Keratinocyte (primary cell): ENCODE measurements around the gene TLE1.

Source experiments
- CTCF ChIP-seq, 3 experiments: IDR thresholded peaks in 1 of 3; conservative IDR thresholded peaks in 1 of 3; optimal IDR thresholded peaks in 1 of 3; 2 replicates in 2 of 3; 3 replicates in 1 of 3; pipeline versions ENCODE3 to v1.5.1; 2011; ENCODE audit warnings: low read length in 3 of 3, mild to moderate bottlenecking in 3 of 3, moderate library complexity in 2 of 3, control low read depth in 1 of 3, inconsistent platforms in 1 of 3; ENCODE audit not compliant: insufficient read depth in 2 of 3; ENCODE audit errors: extremely low read depth in 1 of 3
- EZH2 ChIP-seq: IDR thresholded peaks from one replicate; pipeline ENCODE4 v1.6.1; 2012; ENCODE audit warnings: inconsistent platforms, mild to moderate bottlenecking, low read length, moderate library complexity

DNA sequence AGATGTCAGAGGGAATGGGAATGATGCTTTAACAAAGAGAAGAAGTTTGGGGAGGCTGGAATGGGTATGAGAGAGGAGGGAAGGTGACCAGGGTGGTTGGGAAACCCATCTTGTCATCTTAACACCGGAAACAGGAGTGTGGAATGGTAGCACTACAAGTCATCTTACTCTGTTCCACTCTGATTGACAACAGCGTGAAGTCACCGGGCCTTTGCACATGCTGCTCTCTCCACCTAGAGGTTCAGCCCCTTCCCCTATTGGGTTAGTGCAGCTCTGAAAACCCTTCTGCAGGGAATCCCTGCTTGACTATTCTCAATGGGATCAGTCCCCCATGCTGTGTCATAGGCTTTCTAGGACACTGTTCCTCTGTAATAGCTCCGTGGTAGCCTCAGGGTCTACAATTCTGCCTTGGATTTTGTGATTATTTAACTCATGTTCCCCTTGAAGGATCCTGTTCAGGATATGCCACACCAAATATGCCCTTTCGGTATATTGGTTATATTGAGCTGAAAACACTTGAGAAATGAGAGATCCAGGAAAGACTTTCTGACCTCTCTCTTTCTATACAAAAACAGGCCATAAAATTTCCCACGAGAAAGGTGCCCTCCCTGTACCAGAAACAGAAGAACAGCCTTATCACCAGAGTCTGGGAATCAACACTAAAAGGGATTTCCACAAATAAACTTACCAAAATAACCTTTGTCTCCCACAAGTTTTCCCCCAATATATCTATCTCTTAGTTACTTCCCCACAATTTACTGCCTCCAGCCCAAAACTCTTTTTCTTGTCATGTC is 86.3 kb downstream of the TLE1 start:
- TF ChIP-seq CTCF (optimal IDR thresholded peaks at IDR 0.05 in 1 of 3, IDR thresholded peaks at IDR 0.05 in 1 of 3, conservative IDR thresholded peaks at IDR 0.05 in 1 of 3; ENCODE audit: extremely low read depth in 1 of 3, insufficient read depth in 2 of 3, low read length in 3 of 3) (no peak), EZH2 (no peak)
